ENCODE measurements around the gene LUZP2. TPM values are rescaled to one million over a fixed set of nuclear protein-coding genes. Genes with fewer than 3 reads are reported as not detected.

The LUZP2 gene
- total RNA-seq, 4 donors from 2014 or later, result 0.19 to 0.99 TPM; not detected in 2

DNA sequence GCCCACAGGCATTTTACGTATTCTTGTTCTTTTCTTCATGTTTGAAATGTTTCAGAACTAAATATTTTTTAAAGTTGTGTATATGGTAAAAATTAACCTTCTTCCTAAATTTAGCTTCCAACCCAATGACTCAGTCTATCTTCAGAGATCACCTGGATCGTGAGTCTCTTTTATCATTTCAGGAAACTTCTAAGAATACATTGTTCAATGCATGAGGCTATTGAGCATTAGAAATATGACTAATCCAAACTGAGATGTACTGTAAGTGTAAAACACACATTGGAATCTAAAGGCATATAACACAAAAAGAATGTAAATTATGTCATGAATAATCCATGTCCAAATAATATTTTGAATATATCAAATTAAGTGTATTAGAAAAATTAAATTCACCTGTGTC lies 265.2 kb downstream of the LUZP2 start:
- Histone ChIP-seq H3K27ac (replicated peaks in 1 of 4) (no peak overlapping the region), H3K9me3 (no peaks in the 10 kb centered on the region), H3K4me3 (no peak overlapping the region), H3K36me3 (no peaks in the 10 kb centered on the region), H3K27me3 (no peaks in the 10 kb centered on the region), H3K4me1 (no peaks in the 10 kb centered on the region)
- TF ChIP-seq POLR2AphosphoS5 (IDR thresholded peaks at IDR 0.05), result no peak
- TF ChIP-seq, protein P1, sequence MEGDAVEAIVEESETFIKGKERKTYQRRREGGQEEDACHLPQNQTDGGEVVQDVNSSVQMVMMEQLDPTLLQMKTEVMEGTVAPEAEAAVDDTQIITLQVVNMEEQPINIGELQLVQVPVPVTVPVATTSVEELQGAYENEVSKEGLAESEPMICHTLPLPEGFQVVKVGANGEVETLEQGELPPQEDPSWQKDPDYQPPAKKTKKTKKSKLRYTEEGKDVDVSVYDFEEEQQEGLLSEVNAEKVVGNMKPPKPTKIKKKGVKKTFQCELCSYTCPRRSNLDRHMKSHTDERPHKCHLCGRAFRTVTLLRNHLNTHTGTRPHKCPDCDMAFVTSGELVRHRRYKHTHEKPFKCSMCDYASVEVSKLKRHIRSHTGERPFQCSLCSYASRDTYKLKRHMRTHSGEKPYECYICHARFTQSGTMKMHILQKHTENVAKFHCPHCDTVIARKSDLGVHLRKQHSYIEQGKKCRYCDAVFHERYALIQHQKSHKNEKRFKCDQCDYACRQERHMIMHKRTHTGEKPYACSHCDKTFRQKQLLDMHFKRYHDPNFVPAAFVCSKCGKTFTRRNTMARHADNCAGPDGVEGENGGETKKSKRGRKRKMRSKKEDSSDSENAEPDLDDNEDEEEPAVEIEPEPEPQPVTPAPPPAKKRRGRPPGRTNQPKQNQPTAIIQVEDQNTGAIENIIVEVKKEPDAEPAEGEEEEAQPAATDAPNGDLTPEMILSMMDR (IDR thresholded peaks at IDR 0.05), result no peak
- intact Hi-C loops (cut with DNase I), result no loop called here
- 95% methylated on average over 2 of the region's 2 CpGs for WGBS
- no peak for DNase-seq (ENCODE audit: extremely low spot score)

DNA sequence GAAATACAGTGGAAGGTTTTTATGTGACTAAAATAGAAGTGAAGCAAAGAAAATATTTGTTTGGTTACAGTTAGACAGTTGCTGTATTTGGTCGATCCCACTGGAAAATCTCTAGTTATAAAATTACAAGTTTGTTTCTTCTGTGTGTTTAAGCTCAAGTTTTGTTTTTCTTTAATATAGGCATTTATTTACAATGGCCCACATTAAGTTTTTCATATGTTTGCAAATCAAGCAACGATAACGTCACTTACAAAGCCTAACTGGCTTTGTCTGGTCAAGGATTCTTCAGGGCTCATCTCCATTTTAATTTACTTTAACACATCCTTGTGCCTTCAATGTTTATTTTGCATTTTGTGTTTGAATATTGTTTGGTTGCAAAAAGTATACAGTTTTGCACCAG lies 270.6 kb downstream of the LUZP2 start:
- 85% methylated on average over 3 of the region's 3 CpGs for WGBS
- H3K4me3 ChIP-seq, result no peak overlapping the region
- TF ChIP-seq, protein P1 (IDR thresholded peaks at IDR 0.05), result no peak
- TF ChIP-seq POLR2AphosphoS5 (IDR thresholded peaks at IDR 0.05), result no peak
- no peak for TF ChIP-seq POLR2A (IDR thresholded peaks at IDR 0.05; ENCODE audit: low read depth)
- no peak for TF ChIP-seq EP300 (IDR thresholded peaks at IDR 0.05)
- H3K9me3 ChIP-seq, result no peaks in the 10 kb centered on the region
- no peak for DNase-seq (ENCODE audit: extremely low spot score)
- no peaks in the 10 kb centered on the region for H3K4me1 ChIP-seq
- no peak overlapping the region for H3K27ac ChIP-seq (replicated peaks in 1 of 4)
- intact Hi-C loops (cut with DNase I), result no loop called here
- H3K27me3 ChIP-seq, result no peaks in the 10 kb centered on the region
- no peaks in the 10 kb centered on the region for H3K36me3 ChIP-seq

DNA sequence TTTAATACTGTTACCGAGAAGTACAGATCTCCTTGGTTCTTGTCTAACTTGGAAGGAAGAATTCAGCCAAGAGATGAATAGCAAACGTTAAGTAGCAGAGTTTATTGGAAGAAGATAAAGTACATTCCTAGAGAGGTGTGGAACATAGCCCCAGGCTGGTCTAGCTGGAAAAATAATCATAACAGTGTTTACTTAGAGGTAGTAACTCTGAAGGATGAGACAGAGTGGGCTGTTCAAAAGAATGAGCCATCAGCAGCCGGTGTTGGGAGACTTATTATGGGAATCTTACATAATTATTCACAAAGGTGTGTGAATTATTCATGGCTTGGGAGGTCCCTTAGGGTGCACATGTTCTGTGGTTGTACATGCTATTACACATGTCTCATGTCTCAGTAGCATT lies 276.5 kb downstream of the LUZP2 start:
- DNase-seq (ENCODE audit: extremely low spot score), result no peak
- intact Hi-C loops (cut with DNase I), result no loop called here
- WGBS, result 62% methylated on average over 3 of the region's 3 CpGs
- TF ChIP-seq EP300 (IDR thresholded peaks at IDR 0.05) (no peak), POLR2A (IDR thresholded peaks at IDR 0.05; ENCODE audit: low read depth) (no peak), POLR2AphosphoS5 (IDR thresholded peaks at IDR 0.05) (no peak)
- TF ChIP-seq, protein P1 (IDR thresholded peaks at IDR 0.05), result no peak
- Histone ChIP-seq H3K4me1 (no peaks in the 10 kb centered on the region), H3K27me3 (no peaks in the 10 kb centered on the region), H3K9me3 (no peaks in the 10 kb centered on the region), H3K4me3 (no peak overlapping the region), H3K36me3 (no peaks in the 10 kb centered on the region), H3K27ac (replicated peaks in 1 of 4) (no peak overlapping the region)

DNA sequence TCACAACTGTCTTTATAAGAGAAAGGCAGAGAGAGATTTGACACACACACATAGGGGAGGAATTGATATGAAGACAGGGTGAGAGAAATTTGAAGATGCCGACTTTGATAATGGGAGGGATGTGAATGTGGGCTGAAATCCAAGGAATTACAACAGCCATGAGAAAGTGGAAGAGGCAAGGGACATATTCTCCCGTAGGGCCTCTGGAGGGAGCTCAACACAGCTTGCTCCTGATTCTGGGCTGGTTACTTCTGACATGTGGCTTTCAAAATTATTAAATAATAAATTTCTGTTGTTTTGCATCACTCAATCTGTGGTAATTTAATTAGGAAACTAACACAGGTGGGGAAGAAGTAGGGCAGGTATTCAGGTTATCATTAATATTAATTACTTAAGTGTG lies 282.9 kb downstream of the LUZP2 start:
- no peaks in the 10 kb centered on the region for H3K27me3 ChIP-seq
- WGBS, result 64% methylated on average over 2 of the region's 2 CpGs
- intact Hi-C loops (cut with DNase I), result no loop called here
- H3K9me3 ChIP-seq, result no peaks in the 10 kb centered on the region
- H3K4me1 ChIP-seq, result no peaks in the 10 kb centered on the region
- no peak overlapping the region for H3K27ac ChIP-seq (replicated peaks in 1 of 4)
- TF ChIP-seq EP300 (IDR thresholded peaks at IDR 0.05), result no peak
- TF ChIP-seq POLR2AphosphoS5 (IDR thresholded peaks at IDR 0.05), result no peak
- no peak for TF ChIP-seq POLR2A (IDR thresholded peaks at IDR 0.05; ENCODE audit: low read depth)
- TF ChIP-seq, protein P1 (IDR thresholded peaks at IDR 0.05), result no peak
- no peaks in the 10 kb centered on the region for H3K36me3 ChIP-seq
- H3K4me3 ChIP-seq, result no peak overlapping the region
- no peak for DNase-seq (ENCODE audit: extremely low spot score)

DNA sequence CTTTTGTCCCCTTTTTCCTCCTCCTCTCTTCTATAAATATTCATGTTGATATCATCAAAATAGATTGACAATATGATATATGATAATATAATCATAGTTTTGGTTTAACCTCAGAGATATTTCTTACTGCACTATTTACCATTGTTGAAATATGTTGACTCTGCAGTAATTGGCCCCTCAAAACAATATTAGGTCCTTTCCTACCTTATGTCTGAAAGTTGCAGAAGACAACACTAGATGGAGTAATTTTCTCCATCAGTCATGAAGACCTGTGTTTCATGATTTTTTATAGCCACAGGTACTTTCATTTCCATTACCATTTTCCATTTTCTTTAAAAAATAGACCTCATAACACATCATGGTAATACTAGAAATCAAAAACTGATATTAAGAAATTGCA lies 284.4 kb downstream of the LUZP2 start:
- no peaks in the 10 kb centered on the region for H3K4me1 ChIP-seq
- intact Hi-C loops (cut with DNase I), result no loop called here
- no peak overlapping the region for H3K27ac ChIP-seq (replicated peaks in 1 of 4)
- H3K27me3 ChIP-seq, result no peaks in the 10 kb centered on the region
- DNase-seq (ENCODE audit: extremely low spot score), result no peak
- TF ChIP-seq POLR2A (IDR thresholded peaks at IDR 0.05; ENCODE audit: low read depth), result no peak
- TF ChIP-seq POLR2AphosphoS5 (IDR thresholded peaks at IDR 0.05), result no peak
- TF ChIP-seq EP300 (IDR thresholded peaks at IDR 0.05), result no peak
- TF ChIP-seq, protein P1 (IDR thresholded peaks at IDR 0.05), result no peak
- no peak overlapping the region for H3K4me3 ChIP-seq
- H3K36me3 ChIP-seq, result no peaks in the 10 kb centered on the region
- H3K9me3 ChIP-seq, result no peaks in the 10 kb centered on the region
